ENCODE results near the gene TM9SF1. TPM values are rescaled to one million over a fixed set of nuclear protein-coding genes. Genes with fewer than 3 reads are reported as not detected.
A peak's percentile ranks its signal among the peaks of the same experiment; 100 is the strongest.

TM9SF1 gene
- total RNA-seq, 1 donor from 2014 or later: 52.9 TPM

- DNase-seq: no peak
Measured at GRCh38 chr14:24178399-24179178, 16.7 kb downstream of the TM9SF1 start.

GRCh38 chr14:24177891-24178290 is 17.4 kb downstream of the TM9SF1 start:
- DNase-seq: no peak

GRCh38 chr14:24177041-24177825 is 18.0 kb downstream of the TM9SF1 start:
- DNase-seq: no peak

- no peak for DNase-seq
Measured at GRCh38 chr14:24176599-24176998, 18.6 kb downstream of the TM9SF1 start.

- peak; percentile 7 for DNase-seq
Measured at GRCh38 chr14:24172871-24173281, 22.4 kb downstream of the TM9SF1 start.

GRCh38 chr14:24172261-24172860 is 22.9 kb downstream of the TM9SF1 start:
- DNase-seq: peak; percentile 33

GRCh38 chr14:24171422-24172260 is 23.6 kb downstream of the TM9SF1 start, which contains the start of gene REC8:
Gene REC8 (plus strand): TSS chr14:24172080. CDS start chr14:24172553, 473 bp downstream.
- DNase-seq: peak; percentile 95

- no peak for DNase-seq
Measured at GRCh38 chr14:24167469-24168114, 27.6 kb downstream of the TM9SF1 start.

- no peak for DNase-seq
Measured at GRCh38 chr14:24165785-24166184, 29.5 kb downstream of the TM9SF1 start.

- DNase-seq: no peak
Measured at GRCh38 chr14:24164518-24164991, 30.7 kb downstream of the TM9SF1 start.

- no peak for DNase-seq
Measured at GRCh38 chr14:24162093-24162492, 33.1 kb downstream of the TM9SF1 start.

GRCh38 chr14:24160850-24161804 is 34.1 kb downstream of the TM9SF1 start, which contains the start of gene IRF9:
Gene IRF9 (plus strand): TSS chr14:24161265. CDS start chr14:24162145, 880 bp downstream.
- peak; percentile 98 for DNase-seq

- DNase-seq: no peak
Measured at GRCh38 chr14:24160499-24160849, 34.8 kb downstream of the TM9SF1 start.

GRCh38 chr14:24159777-24160498 is 35.3 kb downstream of the TM9SF1 start:
- no peak for DNase-seq

- DNase-seq: no peak
Measured at GRCh38 chr14:24157331-24157730, 37.9 kb downstream of the TM9SF1 start.

GRCh38 chr14:24156840-24157239 is 38.4 kb downstream of the TM9SF1 start:
- DNase-seq: no peak

GRCh38 chr14:24155100-24155499 is 40.1 kb downstream of the TM9SF1 start:
- DNase-seq: no peak

- no peak for DNase-seq
Measured at GRCh38 chr14:24151404-24152080, 43.7 kb downstream of the TM9SF1 start.

- no peak for DNase-seq
Measured at GRCh38 chr14:24150993-24151392, 44.2 kb downstream of the TM9SF1 start.
